Measurements from ENCODE around the gene SETD7. TPM values are rescaled to one million over a fixed set of nuclear protein-coding genes. Genes with fewer than 3 reads are reported as not detected.

The SETD7 gene
- total RNA-seq, 1 donor: 99.5 TPM

GRCh38 chr4:139559687-139560086 lies 3.7 kb upstream of the SETD7 start:
- Histone ChIP-seq H3K79me2 (ENCODE audit: insufficient read depth, low read length) (peaks cover 9% of the 10 kb centered on the region), H3K9me3 (ENCODE audit: low read depth, low read length) (no peaks in the 10 kb centered on the region), H4K20me1 (ENCODE audit: insufficient read depth, low read length) (peaks cover 1% of the 10 kb centered on the region), H2AFZ (ENCODE audit: low read length) (no peak overlapping the region), H3K36me3 (ENCODE audit: insufficient read depth, low read length) (no peaks in the 10 kb centered on the region), H3K4me3 (ENCODE audit: insufficient read depth, low read length) (no peak overlapping the region), H3K27me3 (ENCODE audit: insufficient read depth, low read length) (peaks cover 34% of the 10 kb centered on the region), H3K4me2 (ENCODE audit: insufficient read depth, low read length) (no peak overlapping the region), H3K4me1 (ENCODE audit: insufficient read depth, low read length) (peaks cover 5% of the 10 kb centered on the region), H3K27ac (ENCODE audit: low read depth, low read length) (no peak overlapping the region)
- DNase-seq (ENCODE audit: insufficient read length, low spot score, missing footprints): no peak
- TF ChIP-seq CTCF (IDR thresholded peaks at IDR 0.05; ENCODE audit: extremely low read depth, low read depth, low read length): no peak

GRCh38 chr4:139559089-139559479 lies 3.1 kb upstream of the SETD7 start:
- peaks cover 34% of the 10 kb centered on the region for H3K27me3 ChIP-seq (ENCODE audit: insufficient read depth, low read length)
- H2AFZ ChIP-seq (ENCODE audit: low read length): no peak overlapping the region
- TF ChIP-seq CTCF (IDR thresholded peaks at IDR 0.05; ENCODE audit: extremely low read depth, low read depth, low read length): no peak
- H3K36me3 ChIP-seq (ENCODE audit: insufficient read depth, low read length): no peaks in the 10 kb centered on the region
- no peak overlapping the region for H3K4me2 ChIP-seq (ENCODE audit: insufficient read depth, low read length)
- no peaks in the 10 kb centered on the region for H3K9me3 ChIP-seq (ENCODE audit: low read depth, low read length)
- H3K27ac ChIP-seq (ENCODE audit: low read depth, low read length): no peak overlapping the region
- peaks cover 11% of the 10 kb centered on the region for H3K4me1 ChIP-seq (ENCODE audit: insufficient read depth, low read length)
- H3K4me3 ChIP-seq (ENCODE audit: insufficient read depth, low read length): no peak overlapping the region
- no peak for DNase-seq (ENCODE audit: insufficient read length, low spot score, missing footprints)
- H4K20me1 ChIP-seq (ENCODE audit: insufficient read depth, low read length): peaks cover 7% of the 10 kb centered on the region
- peaks cover 15% of the 10 kb centered on the region for H3K79me2 ChIP-seq (ENCODE audit: insufficient read depth, low read length)

DNA sequence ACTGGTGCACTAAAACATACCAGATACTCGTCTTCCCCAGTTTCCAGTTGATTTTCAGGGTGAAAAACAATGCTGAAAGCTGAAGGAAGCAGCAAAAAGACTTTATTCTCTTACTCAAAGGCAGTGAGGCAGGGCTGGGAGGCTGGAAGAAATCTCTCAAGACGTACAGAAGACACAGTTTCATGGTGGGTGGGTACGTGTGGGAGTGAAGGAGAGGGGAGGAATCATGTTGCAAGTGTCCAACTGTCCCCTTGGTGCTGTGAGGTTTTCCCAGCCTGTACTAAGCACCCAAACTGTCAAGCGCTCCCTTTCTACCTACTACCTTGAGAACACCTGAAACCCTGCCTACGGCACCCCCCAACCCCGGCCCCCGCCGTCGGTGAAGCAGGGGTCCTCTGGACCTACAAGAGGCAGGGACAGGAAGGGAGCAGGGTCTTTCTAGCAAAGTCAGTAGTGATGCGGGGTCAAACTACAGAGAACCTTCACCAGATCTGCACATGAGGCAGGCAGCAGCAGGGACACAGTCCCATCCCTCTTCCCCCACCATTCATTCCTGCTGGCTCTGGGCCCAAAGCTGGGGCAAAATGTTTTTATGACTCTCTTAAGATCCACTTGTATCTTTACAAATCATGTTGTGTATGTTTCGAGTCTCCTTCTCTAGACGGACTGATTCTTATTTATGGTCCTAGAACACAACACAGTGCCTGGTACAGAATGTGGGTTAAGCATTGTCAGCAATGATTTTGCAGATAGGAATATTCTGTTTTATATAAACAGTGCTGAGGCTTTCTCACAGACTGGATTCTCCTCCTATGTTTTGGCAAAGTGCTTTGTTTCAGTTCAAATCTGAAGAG lies 2.4 kb upstream of the SETD7 start:
- H3K4me2 ChIP-seq (ENCODE audit: insufficient read depth, low read length): no peak overlapping the region

More for the DNA sequence above, 2.4 kb upstream of the SETD7 start:
- Histone ChIP-seq H3K36me3 (ENCODE audit: insufficient read depth, low read length) (no peaks in the 10 kb centered on the region), H3K27ac (ENCODE audit: low read depth, low read length) (no peak overlapping the region), H2AFZ (ENCODE audit: low read length) (no peak overlapping the region), H4K20me1 (ENCODE audit: insufficient read depth, low read length) (peaks cover 7% of the 10 kb centered on the region), H3K9me3 (ENCODE audit: low read depth, low read length) (no peaks in the 10 kb centered on the region), H3K4me1 (ENCODE audit: insufficient read depth, low read length) (peaks cover 16% of the 10 kb centered on the region), H3K4me3 (ENCODE audit: insufficient read depth, low read length) (no peak overlapping the region), H3K79me2 (ENCODE audit: insufficient read depth, low read length) (peaks cover 21% of the 10 kb centered on the region), H3K27me3 (ENCODE audit: insufficient read depth, low read length) (peaks cover 34% of the 10 kb centered on the region)
- no peak for TF ChIP-seq CTCF (IDR thresholded peaks at IDR 0.05; ENCODE audit: extremely low read depth, low read depth, low read length)
- no peak for DNase-seq (ENCODE audit: insufficient read length, low spot score, missing footprints)

Data from osteoblast (primary cell).